GM12801 (cell line): Measurements from ENCODE around the gene MRPL1.

Experiments
- CTCF ChIP-seq: IDR thresholded peaks from one replicate; pipeline ENCODE4 v1.5.1; 2011; ENCODE audit warnings: control low read depth; ENCODE audit not compliant: insufficient read length; ENCODE audit errors: extremely low read depth

MRPL1 gene

GRCh38 chr4:77938560-77938959, 75.9 kb downstream of the MRPL1 start:
- no peak for TF ChIP-seq CTCF

GRCh38 chr4:77950203-77950602, 87.6 kb downstream of the MRPL1 start:
- TF ChIP-seq CTCF, result no peak

GRCh38 chr4:77952457-77952856, 89.8 kb downstream of the MRPL1 start:
- TF ChIP-seq CTCF, result no peak

GRCh38 chr4:77954690-77955089, 92.1 kb downstream of the MRPL1 start:
- no peak for TF ChIP-seq CTCF

- no peak for TF ChIP-seq CTCF
Observed at GRCh38 chr4:77956917-77957316, 94.3 kb downstream of the MRPL1 start.

GRCh38 chr4:77958897-77959296, 96.3 kb downstream of the MRPL1 start:
- no peak for TF ChIP-seq CTCF

- no peak for TF ChIP-seq CTCF
Observed at GRCh38 chr4:77959566-77960338, 97.1 kb downstream of the MRPL1 start.

GRCh38 chr4:77960367-77960766, 97.7 kb downstream of the MRPL1 start:
- TF ChIP-seq CTCF, result no peak
